ENCODE measurements around the gene ABCA13.

- TF ChIP-seq EZH2 (IDR thresholded peaks at IDR 0.05; ENCODE audit: insufficient read depth, poor library complexity, severe bottlenecking) (no peak), EZH2phosphoT487 (IDR thresholded peaks at IDR 0.05; ENCODE audit: insufficient read depth, low read depth) (no peak)
Measured at GRCh38 chr7:48512892-48513291, 341.6 kb downstream of the ABCA13 start.

Data from GM23248 (cell line).